Tibial nerve (tissue), 3 donors: ENCODE measurements around the gene OCLN.

Experiments
- CTCF ChIP-seq, 5 experiments: fragments of 200-600 bp in 3 of 5; fragments of 450-650 bp in 2 of 5; sonication (generic) in 3 of 5; IDR thresholded peaks; one replicate each; pipeline ENCODE4 v1.5.1; 2016 to 2019; ENCODE audit warnings: antibody characterized with exemption in 5 of 5, mild to moderate bottlenecking in 3 of 5, moderate library complexity in 2 of 5
- POLR2A ChIP-seq, 2 donors: fragments of 450-650 bp; IDR thresholded peaks; one replicate each; pipeline ENCODE4 v1.6.1; 2017; ENCODE audit warnings: antibody characterized with exemption in 2 of 2, mild to moderate bottlenecking in 2 of 2, moderate library complexity in 2 of 2

GRCh38 chr5:69522035-69522434 lies 29.4 kb downstream of the OCLN start:
- TF ChIP-seq POLR2A (IDR thresholded peaks at IDR 0.05) (no peak), CTCF (IDR thresholded peaks at IDR 0.05) (no peak)
